Activated CD8-positive, alpha-beta memory T cell treated with anti-CD3 and anti-CD28 coated beads for 1 hour (primary cell): ENCODE data around the gene UMODL1.

Experiments used
- DNase-seq, 2 donors: peaks; one replicate each; pipeline ENCODE4 v3.0.0-alpha.2; 2020; ENCODE audit warnings: low read depth in 1 of 2; ENCODE audit errors: extremely low read depth in 1 of 2

UMODL1 gene

GRCh38 chr21:42071146-42071737 lies at the start of gene UMODL1:
Gene UMODL1 (plus strand): TSS chr21:42071317. CDS start chr21:42071317, 0 bp downstream.
- DNase-seq, result no peak

- no peak for DNase-seq
Measured at GRCh38 chr21:42021371-42022090, 49.6 kb upstream of the UMODL1 start.

- no peak for DNase-seq
Measured at GRCh38 chr21:42022091-42022430, 49.1 kb upstream of the UMODL1 start.

- DNase-seq, result no peak
Measured at GRCh38 chr21:42022906-42023305, 48.2 kb upstream of the UMODL1 start.

- no peak for DNase-seq
Measured at GRCh38 chr21:42025376-42026081, 45.6 kb upstream of the UMODL1 start.

GRCh38 chr21:42026082-42026435 lies 45.1 kb upstream of the UMODL1 start:
- no peak for DNase-seq

GRCh38 chr21:42027085-42027821 lies 43.9 kb upstream of the UMODL1 start:
- DNase-seq, result no peak

GRCh38 chr21:42027822-42028765 lies 43.0 kb upstream of the UMODL1 start:
- no peak for DNase-seq

GRCh38 chr21:42028766-42029425 lies 42.2 kb upstream of the UMODL1 start:
- no peak for DNase-seq

GRCh38 chr21:42030311-42030710 lies 40.8 kb upstream of the UMODL1 start:
- DNase-seq, result no peak

- DNase-seq, result no peak
Measured at GRCh38 chr21:42031241-42031640, 39.9 kb upstream of the UMODL1 start.

GRCh38 chr21:42031816-42032215 lies 39.3 kb upstream of the UMODL1 start:
- no peak for DNase-seq

- no peak for DNase-seq
Measured at GRCh38 chr21:42032266-42032665, 38.9 kb upstream of the UMODL1 start.

- no peak for DNase-seq
Measured at GRCh38 chr21:42032968-42033367, 38.1 kb upstream of the UMODL1 start.

- DNase-seq, result no peak
Measured at GRCh38 chr21:42036313-42036712, 34.8 kb upstream of the UMODL1 start.

GRCh38 chr21:42037516-42037915 lies 33.6 kb upstream of the UMODL1 start:
- DNase-seq, result no peak

GRCh38 chr21:42037943-42038342 lies 33.2 kb upstream of the UMODL1 start:
- no peak for DNase-seq

GRCh38 chr21:42038393-42038792 lies 32.7 kb upstream of the UMODL1 start:
- no peak for DNase-seq

- no peak for DNase-seq
Measured at GRCh38 chr21:42038826-42039425, 32.2 kb upstream of the UMODL1 start.
